Esophagus muscularis mucosa (tissue), 4 donors: Measurements from ENCODE around the gene IRS1. TPM values are rescaled to one million over a fixed set of nuclear protein-coding genes. Genes with fewer than 3 reads are reported as not detected.
"Not testable (repeated sequence)": the region's sequence is repeated elsewhere in the genome, so short reads cannot be mapped to it uniquely, and the experiment has no call there.

Experiments used
- DNase-seq: peaks from one replicate; pipeline ENCODE4 v3.0.0-alpha.2; 2017; ENCODE audit errors: extremely low spot score
- H3K27ac ChIP-seq, 4 donors: fragments of 200-600 bp; sonication (generic); replicated peaks in 1 of 4; 1 replicate in 3 of 4; 2 replicates in 1 of 4; pipeline ENCODE4 v1.5.1; 2016 to 2019; ENCODE audit warnings: mild to moderate bottlenecking in 1 of 4
- H3K27me3 ChIP-seq, 4 donors: fragments of 200-600 bp; sonication (generic); one replicate each; pipeline versions ENCODE4 v1.5.1 to v1.6.0; 2016 to 2019
- H3K36me3 ChIP-seq, 4 donors: fragments of 200-600 bp; sonication (generic); one replicate each; pipeline ENCODE4 v1.5.1; 2016 to 2019
- H3K4me1 ChIP-seq, 4 donors: fragments of 200-600 bp; sonication (generic); one replicate each; pipeline ENCODE4 v1.5.1; 2016 to 2019
- H3K4me3 ChIP-seq, 4 donors: fragments of 200-600 bp; sonication (generic); 1 replicate in 2 of 4; 2 replicates in 2 of 4; pipeline ENCODE4 v1.5.1; 2016 to 2019; ENCODE audit warnings: mild to moderate bottlenecking in 4 of 4, moderate library complexity in 1 of 4
- H3K9me3 ChIP-seq, 4 donors: fragments of 200-600 bp; sonication (generic); 1 replicate in 3 of 4; 2 replicates in 1 of 4; pipeline ENCODE4 v1.5.1; 2016 to 2019
- CTCF ChIP-seq, 3 experiments: fragments of 200-600 bp in 2 of 3; fragments of 450-650 bp in 1 of 3; sonication (generic) in 2 of 3; IDR thresholded peaks; one replicate each; pipeline ENCODE4 v1.5.1; 2017 to 2019; ENCODE audit warnings: antibody characterized with exemption in 3 of 3, mild to moderate bottlenecking in 2 of 3, moderate library complexity in 1 of 3
- EP300 ChIP-seq: sonication (generic); formaldehyde crosslinking; IDR thresholded peaks from one replicate; pipeline ENCODE4 v1.6.1; 2017; ENCODE audit warnings: antibody characterized with exemption
- POLR2A ChIP-seq: fragments of 450-650 bp; IDR thresholded peaks from one replicate; pipeline ENCODE4 v1.6.1; 2017; ENCODE audit warnings: antibody characterized with exemption, moderate library complexity, mild to moderate bottlenecking, low read depth
- POLR2AphosphoS5 ChIP-seq, 2 donors: sonication (generic); formaldehyde crosslinking; IDR thresholded peaks; one replicate each; pipeline ENCODE4 v1.6.1; 2017; ENCODE audit warnings: antibody characterized with exemption in 2 of 2
- WGBS: methylation state at CpG from one replicate; pipeline ENCODE4 v1.1.5; 2018; 5-methylcytosine and 5-hydroxymethylcytosine counted together
- intact Hi-C: fragments of 100-400 bp; cut with DNase I; formaldehyde crosslinking; loops from one replicate; pipeline ENCODE4 v1.15.1; 2023
- total RNA-seq, 4 donors: library from RNA; depleted of rRNA; stranded (reverse); fragments of >200 nt; gene quantifications; one replicate each; pipeline versions ENCODE4 v1.1.0 to v1.2.1, GENCODE V29; 2016

IRS1 gene
- total RNA-seq, 4 donors from 2014 or later = 27.8 to 47.6 (median 32.8) TPM

- Histone ChIP-seq H3K9me3 (no peaks in the 10 kb centered on the region), H3K27ac (no peak overlapping the region), H3K27me3 (no peaks in the 10 kb centered on the region), H3K36me3 (peaks cover 0 to 3% (median 0%) of the 10 kb centered on the region in 4 donors), H3K4me1 (peaks cover 7 to 20% (median 15%) of the 10 kb centered on the region in 4 donors), H3K4me3 (no peak overlapping the region)
- intact Hi-C loops = no loop called here
- WGBS = 75% methylated on average over 3 of the region's 3 CpGs
- TF ChIP-seq EP300 (no peak), POLR2A (no peak), CTCF (IDR thresholded peaks at IDR 0.05) (no peak), POLR2AphosphoS5 (IDR thresholded peaks at IDR 0.05) (no peak)
- no peak for DNase-seq
Measured at GRCh38 chr2:226845386-226846116, 45.9 kb upstream of the IRS1 start.

- intact Hi-C loops, DNase-seq, H3K27ac ChIP-seq, H3K4me3 ChIP-seq, H3K36me3 ChIP-seq, H3K9me3 ChIP-seq, H3K27me3 ChIP-seq: not testable (repeated sequence)
- H3K4me1 ChIP-seq = peaks cover 7 to 30% (median 22%) of the 10 kb centered on the region in 4 donors
- 100% methylated on average over 1 of the region's 1 CpG for WGBS
Measured at GRCh38 chr2:226843001-226843400, 43.4 kb upstream of the IRS1 start.

- DNase-seq = no peak
- Histone ChIP-seq H3K27ac (no peak overlapping the region), H3K4me3 (no peak overlapping the region), H3K4me1 (peaks cover 11 to 32% (median 29%) of the 10 kb centered on the region in 4 donors), H3K27me3 (no peaks in the 10 kb centered on the region), H3K36me3 (peaks cover 0 to 5% (median 0%) of the 10 kb centered on the region in 4 donors), H3K9me3 (no peaks in the 10 kb centered on the region)
- TF ChIP-seq POLR2A (no peak), CTCF (IDR thresholded peaks at IDR 0.05) (no peak), EP300 (no peak), POLR2AphosphoS5 (IDR thresholded peaks at IDR 0.05) (no peak)
- intact Hi-C loops = loop anchor here (10.0 kb wide), 1 partner anchor 145 kb away; no protein-coding TSS in a partner anchor
- 96% methylated on average over 2 of the region's 2 CpGs for WGBS
Measured at GRCh38 chr2:226839951-226840350, 40.3 kb upstream of the IRS1 start.

- Histone ChIP-seq H3K9me3 (no peaks in the 10 kb centered on the region), H3K27me3 (no peaks in the 10 kb centered on the region), H3K36me3 (peaks cover 0 to 5% (median 0%) of the 10 kb centered on the region in 4 donors), H3K27ac (no peak overlapping the region), H3K4me1 (peaks cover 14 to 39% (median 35%) of the 10 kb centered on the region in 4 donors), H3K4me3 (no peak overlapping the region)
- no peak for DNase-seq
- intact Hi-C loops = loop anchor here (10.0 kb wide), 1 partner anchor 146 kb away; no protein-coding TSS in a partner anchor
- TF ChIP-seq POLR2AphosphoS5 (IDR thresholded peaks at IDR 0.05) (no peak), POLR2A (no peak), EP300 (no peak), CTCF (IDR thresholded peaks at IDR 0.05) (no peak)
- WGBS = 96% methylated on average over 10 of the region's 10 CpGs
Measured at GRCh38 chr2:226839161-226839560, 39.5 kb upstream of the IRS1 start.

GRCh38 chr2:226838722-226839121 is 39.1 kb upstream of the IRS1 start:
- intact Hi-C loops = loop anchor here (10.0 kb wide), 1 partner anchor 146 kb away; no protein-coding TSS in a partner anchor

More at GRCh38 chr2:226838722-226839121, 39.1 kb upstream of the IRS1 start:
- H3K9me3 ChIP-seq = no peaks in the 10 kb centered on the region
- H3K27ac ChIP-seq = no peak overlapping the region
- no peak overlapping the region for H3K4me3 ChIP-seq
- H3K4me1 ChIP-seq = peaks cover 14 to 41% (median 35%) of the 10 kb centered on the region in 4 donors
- H3K27me3 ChIP-seq = no peaks in the 10 kb centered on the region
- peaks cover 0 to 5% (median 0%) of the 10 kb centered on the region in 4 donors for H3K36me3 ChIP-seq
- WGBS = 82% methylated on average over 3 of the region's 3 CpGs
- TF ChIP-seq POLR2AphosphoS5 (IDR thresholded peaks at IDR 0.05) (no peak), POLR2A (no peak), EP300 (no peak), CTCF (IDR thresholded peaks at IDR 0.05) (no peak)
- no peak for DNase-seq
